HEK293 (cell line): Measurements from ENCODE around the gene CRB3.

ENCODE experiments used
- ZBTB49 ChIP-seq: fragments of 450-650 bp; formaldehyde crosslinking; IDR thresholded peaks from 2 replicates; pipeline ENCODE4 v1.5.1; 2016; ENCODE audit warnings: missing biosample characterization, missing genetic modification characterization, low read depth
- ZNF18 ChIP-seq: fragments of 450-650 bp; formaldehyde crosslinking; IDR thresholded peaks from 2 replicates; pipeline ENCODE4 v1.5.1; 2016; ENCODE audit warnings: missing biosample characterization, missing genetic modification characterization
- ZNF214 ChIP-seq: fragments of 450-650 bp; formaldehyde crosslinking; IDR thresholded peaks from 2 replicates; pipeline ENCODE4 v1.5.1; 2017; ENCODE audit warnings: missing biosample characterization, mild to moderate bottlenecking, missing genetic modification characterization, borderline replicate concordance
- ZNF274 ChIP-seq, 2 experiments: fragments of 200-500 bp in 1 of 2; fragments of 450-650 bp in 1 of 2; sonication (Bioruptor generic) in 1 of 2; formaldehyde crosslinking in 1 of 2; IDR thresholded peaks; 2 replicates each; pipeline versions ENCODE4 v1.5.1 to v1.6.1; 2014 to 2016; ENCODE audit warnings: borderline replicate concordance in 1 of 2, inconsistent platforms in 1 of 2, low read length in 1 of 2, missing biosample characterization in 1 of 2, missing genetic modification characterization in 1 of 2
- ZNF311 ChIP-seq: fragments of 450-650 bp; formaldehyde crosslinking; IDR thresholded peaks from 2 replicates; pipeline ENCODE4 v1.5.1; 2017; ENCODE audit warnings: missing biosample characterization, missing genetic modification characterization, borderline replicate concordance
- ZNF37A ChIP-seq: fragments of 450-650 bp; IDR thresholded peaks from 2 replicates; pipeline ENCODE4 v1.5.1; 2018; ENCODE audit warnings: missing biosample characterization, missing genetic modification characterization
- ZNF423 ChIP-seq: fragments of 450-650 bp; formaldehyde crosslinking; IDR thresholded peaks from 2 replicates; pipeline ENCODE4 v1.5.1; 2016; ENCODE audit warnings: missing biosample characterization, missing genetic modification characterization
- ZNF785 ChIP-seq: fragments of 450-650 bp; formaldehyde crosslinking; IDR thresholded peaks from 2 replicates; pipeline ENCODE4 v1.5.1; 2016; ENCODE audit warnings: missing biosample characterization, missing genetic modification characterization
- TF ChIP-seq, protein P1 (sequence below): fragments of 450-650 bp; formaldehyde crosslinking; IDR thresholded peaks from 2 replicates; pipeline ENCODE4 v1.5.1; 2016; ENCODE audit warnings: missing biosample characterization, missing genetic modification characterization
- TF ChIP-seq, protein P2 (sequence below): fragments of 450-650 bp; formaldehyde crosslinking; IDR thresholded peaks from 2 replicates; pipeline ENCODE4 v1.5.1; 2016; ENCODE audit warnings: missing biosample characterization, missing genetic modification characterization

DNA sequence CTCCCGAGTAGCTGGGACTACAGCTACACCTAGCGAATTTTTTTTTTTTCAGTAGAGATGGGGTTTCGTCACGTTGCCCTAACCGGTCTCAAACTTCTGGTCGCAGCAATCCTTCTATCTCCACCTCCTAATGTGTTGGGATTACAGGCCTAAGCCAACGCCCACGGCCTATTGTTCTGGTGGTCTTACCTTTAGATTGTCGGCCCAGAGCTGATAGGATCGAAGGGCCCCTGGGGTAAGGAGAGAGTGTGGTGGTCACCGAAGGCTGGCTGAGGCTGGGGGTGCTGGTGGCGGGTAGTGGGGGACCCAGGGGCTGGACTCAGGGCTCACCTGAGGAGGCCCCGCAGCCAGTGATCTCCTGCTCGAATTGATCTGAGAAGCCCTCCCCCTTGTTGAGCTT, 7.0 kb downstream of the CRB3 start:
- no peak for TF ChIP-seq ZNF18 (tag by site-specific recombination)
- TF ChIP-seq, protein P1, sequence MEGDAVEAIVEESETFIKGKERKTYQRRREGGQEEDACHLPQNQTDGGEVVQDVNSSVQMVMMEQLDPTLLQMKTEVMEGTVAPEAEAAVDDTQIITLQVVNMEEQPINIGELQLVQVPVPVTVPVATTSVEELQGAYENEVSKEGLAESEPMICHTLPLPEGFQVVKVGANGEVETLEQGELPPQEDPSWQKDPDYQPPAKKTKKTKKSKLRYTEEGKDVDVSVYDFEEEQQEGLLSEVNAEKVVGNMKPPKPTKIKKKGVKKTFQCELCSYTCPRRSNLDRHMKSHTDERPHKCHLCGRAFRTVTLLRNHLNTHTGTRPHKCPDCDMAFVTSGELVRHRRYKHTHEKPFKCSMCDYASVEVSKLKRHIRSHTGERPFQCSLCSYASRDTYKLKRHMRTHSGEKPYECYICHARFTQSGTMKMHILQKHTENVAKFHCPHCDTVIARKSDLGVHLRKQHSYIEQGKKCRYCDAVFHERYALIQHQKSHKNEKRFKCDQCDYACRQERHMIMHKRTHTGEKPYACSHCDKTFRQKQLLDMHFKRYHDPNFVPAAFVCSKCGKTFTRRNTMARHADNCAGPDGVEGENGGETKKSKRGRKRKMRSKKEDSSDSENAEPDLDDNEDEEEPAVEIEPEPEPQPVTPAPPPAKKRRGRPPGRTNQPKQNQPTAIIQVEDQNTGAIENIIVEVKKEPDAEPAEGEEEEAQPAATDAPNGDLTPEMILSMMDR, result no peak
- TF ChIP-seq ZBTB49 (tag by site-specific recombination), result no peak
- no peak for TF ChIP-seq ZNF311 (tag by site-specific recombination)
- no peak for TF ChIP-seq ZNF785 (tag by site-specific recombination)
- TF ChIP-seq, protein P2, sequence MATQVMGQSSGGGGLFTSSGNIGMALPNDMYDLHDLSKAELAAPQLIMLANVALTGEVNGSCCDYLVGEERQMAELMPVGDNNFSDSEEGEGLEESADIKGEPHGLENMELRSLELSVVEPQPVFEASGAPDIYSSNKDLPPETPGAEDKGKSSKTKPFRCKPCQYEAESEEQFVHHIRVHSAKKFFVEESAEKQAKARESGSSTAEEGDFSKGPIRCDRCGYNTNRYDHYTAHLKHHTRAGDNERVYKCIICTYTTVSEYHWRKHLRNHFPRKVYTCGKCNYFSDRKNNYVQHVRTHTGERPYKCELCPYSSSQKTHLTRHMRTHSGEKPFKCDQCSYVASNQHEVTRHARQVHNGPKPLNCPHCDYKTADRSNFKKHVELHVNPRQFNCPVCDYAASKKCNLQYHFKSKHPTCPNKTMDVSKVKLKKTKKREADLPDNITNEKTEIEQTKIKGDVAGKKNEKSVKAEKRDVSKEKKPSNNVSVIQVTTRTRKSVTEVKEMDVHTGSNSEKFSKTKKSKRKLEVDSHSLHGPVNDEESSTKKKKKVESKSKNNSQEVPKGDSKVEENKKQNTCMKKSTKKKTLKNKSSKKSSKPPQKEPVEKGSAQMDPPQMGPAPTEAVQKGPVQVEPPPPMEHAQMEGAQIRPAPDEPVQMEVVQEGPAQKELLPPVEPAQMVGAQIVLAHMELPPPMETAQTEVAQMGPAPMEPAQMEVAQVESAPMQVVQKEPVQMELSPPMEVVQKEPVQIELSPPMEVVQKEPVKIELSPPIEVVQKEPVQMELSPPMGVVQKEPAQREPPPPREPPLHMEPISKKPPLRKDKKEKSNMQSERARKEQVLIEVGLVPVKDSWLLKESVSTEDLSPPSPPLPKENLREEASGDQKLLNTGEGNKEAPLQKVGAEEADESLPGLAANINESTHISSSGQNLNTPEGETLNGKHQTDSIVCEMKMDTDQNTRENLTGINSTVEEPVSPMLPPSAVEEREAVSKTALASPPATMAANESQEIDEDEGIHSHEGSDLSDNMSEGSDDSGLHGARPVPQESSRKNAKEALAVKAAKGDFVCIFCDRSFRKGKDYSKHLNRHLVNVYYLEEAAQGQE, result no peak
- no peak for TF ChIP-seq ZNF423 (tag by site-specific recombination)
- no peak for TF ChIP-seq ZNF214
- no peak for TF ChIP-seq ZNF37A (tag by site-specific recombination)
- TF ChIP-seq ZNF274 (IDR thresholded peaks at IDR 0.05; ENCODE audit: low read length), result no peak
- no peak for TF ChIP-seq ZNF274 (tag by site-specific recombination; IDR thresholded peaks at IDR 0.05; ENCODE audit: borderline replicate concordance)
